Measurements from ENCODE around the gene THOC2. TPM values are rescaled to one million over a fixed set of nuclear protein-coding genes. Genes with fewer than 3 reads are reported as not detected.
A peak's percentile ranks its signal among the peaks of the same experiment; 100 is the strongest.

THOC2 gene
- total and polyA plus RNA-seq, 2 of the 8 experiments (the other 6 are each of a cell fraction or from before 2014, with no cell fraction given) = 32.7 to 68.8 TPM

- Histone ChIP-seq H3K4me2 (ENCODE audit: insufficient read depth in 1 of 2, low read depth in 2 of 2, low read length in 2 of 2) (no peak overlapping the region), H2BK20ac (ENCODE audit: low read length) (no peak overlapping the region), H3K79me1 (ENCODE audit: low read depth, low read length) (no peaks in the 10 kb centered on the region), H3K36me3 (ENCODE audit: control insufficient read depth in 2 of 4, insufficient read depth in 4 of 4, low read length in 3 of 4) (no peaks in the 10 kb centered on the region), H2BK5ac (ENCODE audit: low read depth, low read length) (no peak overlapping the region), H3K18ac (ENCODE audit: extremely low read depth, low read length) (no peak overlapping the region), H2BK12ac (ENCODE audit: low read depth, low read length) (no peak overlapping the region), H4K20me1 (replicated peaks in 1 of 2; ENCODE audit: control insufficient read depth in 1 of 2, insufficient read depth in 2 of 2, low read length in 2 of 2) (no peaks in the 10 kb centered on the region), H3K4me1 (replicated peaks in 1 of 4; ENCODE audit: control insufficient read depth in 3 of 4, insufficient read depth in 4 of 4, low read length in 3 of 4) (no peaks in the 10 kb centered on the region), H3K14ac (ENCODE audit: insufficient read length) (no peak overlapping the region), H2BK120ac (replicated peaks; ENCODE audit: low read depth, low read length) (no peak overlapping the region), H3K9me3 (ENCODE audit: insufficient read depth in 2 of 2, low read depth in 1 of 2, low read length in 1 of 2) (peaks cover 0 to 6% of the 10 kb centered on the region in 2 experiments; a peak in 1 of 4 replicates), H3K27me3 (replicated peaks in 1 of 4; ENCODE audit: control insufficient read depth in 3 of 4, extremely low read depth in 1 of 4, insufficient read depth in 3 of 4, low read length in 3 of 4) (no peaks in the 10 kb centered on the region), H2AFZ (ENCODE audit: low read length) (no peak overlapping the region), H3K56ac (replicated peaks; ENCODE audit: insufficient read length, low read depth, low read length) (no peak overlapping the region), H2AK5ac (ENCODE audit: low read depth, low read length) (no peak overlapping the region), H3K9ac (replicated peaks in 1 of 4; ENCODE audit: extremely low read depth in 1 of 4, low read depth in 3 of 4, low read length in 3 of 4) (no peak overlapping the region), H3K4ac (replicated peaks; ENCODE audit: insufficient read length, low read depth, low read length) (no peak overlapping the region), H4K91ac (replicated peaks; ENCODE audit: insufficient read length, low read length) (no peak overlapping the region), H3K27ac (ENCODE audit: low read depth, low read length) (no peak overlapping the region), H4K5ac (ENCODE audit: insufficient read length, low read depth, low read length) (no peak overlapping the region), H3K4me3 (ENCODE audit: extremely low read depth in 1 of 4, insufficient read depth in 2 of 4, low read depth in 3 of 4, low read length in 4 of 4) (no peak overlapping the region), H3K23ac (ENCODE audit: insufficient read length) (no peak overlapping the region), H3K23me2 (ENCODE audit: low read depth, low read length) (no peaks in the 10 kb centered on the region), H2BK15ac (ENCODE audit: low read length) (no peak overlapping the region), H3K79me2 (ENCODE audit: control insufficient read depth in 1 of 2, insufficient read depth in 2 of 2, low read length in 2 of 2) (no peaks in the 10 kb centered on the region), H4K8ac (ENCODE audit: extremely low read depth, insufficient read depth, low read length) (no peak overlapping the region)
- CTCF ChIA-PET (ENCODE audit: partially characterized antibody) = interaction anchor here (0.5 kb wide), 1 partner anchor 1190 kb away, joined by 4 read pairs; no protein-coding TSS in a partner anchor
- DNase-seq (ENCODE audit: low read depth in 1 of 2, low spot score in 2 of 2) = no peak
- WGBS, 2 experiments (ENCODE audit: extremely low coverage in 1 of 2, insufficient coverage in 1 of 2, insufficient read length in 1 of 2, insufficient replicate concordance in 2 of 2, low coverage in 1 of 2, low lambda C conversion rate in 2 of 2, missing lambda C conversion rate in 1 of 2) = 91% methylated on average over 28 of the region's 32 CpGs; no CpG with 5 or more reads in 1 of the 2 experiments
- POLR2A ChIA-PET (ENCODE audit: partially characterized antibody) = no interaction called here
- FAIRE-seq = peak; percentile 7
- no peak for TF ChIP-seq SIX5 (IDR thresholded peaks at IDR 0.05; ENCODE audit: low read depth, low read length)
- no peak for TF ChIP-seq ZNF274 (IDR thresholded peaks at IDR 0.05; ENCODE audit: borderline replicate concordance, extremely low read depth, low read length)
- no peak for TF ChIP-seq HDAC6 (IDR thresholded peaks at IDR 0.05; ENCODE audit: low read depth, low read length)
- TF ChIP-seq NANOG (IDR thresholded peaks at IDR 0.05; ENCODE audit: insufficient read depth, low read depth, low read length, poor library complexity, severe bottlenecking) = no peak
- TF ChIP-seq KDM5A (IDR thresholded peaks at IDR 0.05; ENCODE audit: low read length) = no peak
- no peak for TF ChIP-seq EZH2 (IDR thresholded peaks at IDR 0.05; ENCODE audit: low read depth, low read length, severe bottlenecking)
- no peak for TF ChIP-seq SUZ12 (IDR thresholded peaks at IDR 0.05; ENCODE audit: low read length)
- TF ChIP-seq, protein P1, sequence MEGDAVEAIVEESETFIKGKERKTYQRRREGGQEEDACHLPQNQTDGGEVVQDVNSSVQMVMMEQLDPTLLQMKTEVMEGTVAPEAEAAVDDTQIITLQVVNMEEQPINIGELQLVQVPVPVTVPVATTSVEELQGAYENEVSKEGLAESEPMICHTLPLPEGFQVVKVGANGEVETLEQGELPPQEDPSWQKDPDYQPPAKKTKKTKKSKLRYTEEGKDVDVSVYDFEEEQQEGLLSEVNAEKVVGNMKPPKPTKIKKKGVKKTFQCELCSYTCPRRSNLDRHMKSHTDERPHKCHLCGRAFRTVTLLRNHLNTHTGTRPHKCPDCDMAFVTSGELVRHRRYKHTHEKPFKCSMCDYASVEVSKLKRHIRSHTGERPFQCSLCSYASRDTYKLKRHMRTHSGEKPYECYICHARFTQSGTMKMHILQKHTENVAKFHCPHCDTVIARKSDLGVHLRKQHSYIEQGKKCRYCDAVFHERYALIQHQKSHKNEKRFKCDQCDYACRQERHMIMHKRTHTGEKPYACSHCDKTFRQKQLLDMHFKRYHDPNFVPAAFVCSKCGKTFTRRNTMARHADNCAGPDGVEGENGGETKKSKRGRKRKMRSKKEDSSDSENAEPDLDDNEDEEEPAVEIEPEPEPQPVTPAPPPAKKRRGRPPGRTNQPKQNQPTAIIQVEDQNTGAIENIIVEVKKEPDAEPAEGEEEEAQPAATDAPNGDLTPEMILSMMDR (IDR thresholded peaks at IDR 0.05; ENCODE audit: control extremely low read depth in 1 of 3, insufficient read depth in 1 of 3, low read depth in 1 of 3, low read length in 3 of 3) = no peak
- TF ChIP-seq HDAC2 (IDR thresholded peaks at IDR 0.05; ENCODE audit: borderline replicate concordance in 1 of 2, low read depth in 2 of 2, low read length in 2 of 2) = no peak
Observed at GRCh38 chrX:123562342-123563146, 170.3 kb downstream of the THOC2 start.
